HG03103 (cell line): ENCODE data around the gene CHST15.

ENCODE experiments used
- ATAC-seq: cut with Tn5 transposase; IDR thresholded peaks from one replicate; pipeline ENCODE4 v1.9.1; 2021; ENCODE audit warnings: low read depth; ENCODE audit not compliant: unreplicated experiment

Gene CHST15

DNA sequence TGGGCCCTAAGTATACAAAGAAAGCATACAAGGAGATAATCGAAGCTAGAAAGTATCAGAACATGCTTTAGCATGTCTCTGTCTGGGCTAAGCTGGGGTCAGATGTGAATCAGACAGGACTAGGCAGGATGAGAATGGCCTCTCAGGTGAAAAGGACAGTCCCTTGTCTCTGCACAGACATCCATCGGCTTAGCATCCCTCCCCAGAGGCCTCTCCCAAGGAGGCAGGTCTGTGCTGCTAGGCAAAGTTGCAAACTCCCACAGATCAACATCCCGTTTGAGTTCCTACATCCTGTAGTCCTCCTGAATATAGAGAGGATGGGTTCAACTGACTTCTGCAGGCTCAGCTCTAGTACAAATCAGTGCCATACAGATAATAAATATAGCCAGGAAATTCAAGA is 24.5 kb downstream of the CHST15 start:
- no peak for ATAC-seq

DNA sequence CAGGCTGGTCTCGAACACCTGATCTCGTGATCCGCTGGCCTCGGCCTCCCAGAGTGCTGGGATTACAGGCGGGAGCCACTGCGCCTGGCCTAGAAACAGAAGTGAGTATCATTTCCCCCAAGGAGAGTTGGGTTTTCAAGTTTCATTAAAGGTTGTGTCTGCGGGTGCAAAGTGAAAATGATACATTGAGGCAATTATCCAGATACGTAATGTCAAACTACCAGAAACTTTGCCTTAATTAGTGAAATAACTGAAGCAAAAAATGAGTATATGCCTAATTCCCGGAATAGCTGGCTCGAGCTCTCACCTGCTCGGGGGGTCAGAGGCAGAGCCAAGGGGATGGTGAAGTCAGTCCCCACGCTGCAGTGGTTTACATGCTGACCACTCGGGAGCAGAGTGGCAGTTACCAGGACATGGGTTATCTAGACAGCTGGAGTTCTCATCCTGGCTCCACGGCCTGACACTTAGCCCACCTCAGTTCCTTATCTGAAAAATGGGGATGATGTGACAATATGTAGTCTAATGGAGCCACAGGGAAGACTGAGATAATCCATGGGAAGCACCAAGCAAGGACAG is 25.5 kb downstream of the CHST15 start:
- no peak for ATAC-seq

DNA sequence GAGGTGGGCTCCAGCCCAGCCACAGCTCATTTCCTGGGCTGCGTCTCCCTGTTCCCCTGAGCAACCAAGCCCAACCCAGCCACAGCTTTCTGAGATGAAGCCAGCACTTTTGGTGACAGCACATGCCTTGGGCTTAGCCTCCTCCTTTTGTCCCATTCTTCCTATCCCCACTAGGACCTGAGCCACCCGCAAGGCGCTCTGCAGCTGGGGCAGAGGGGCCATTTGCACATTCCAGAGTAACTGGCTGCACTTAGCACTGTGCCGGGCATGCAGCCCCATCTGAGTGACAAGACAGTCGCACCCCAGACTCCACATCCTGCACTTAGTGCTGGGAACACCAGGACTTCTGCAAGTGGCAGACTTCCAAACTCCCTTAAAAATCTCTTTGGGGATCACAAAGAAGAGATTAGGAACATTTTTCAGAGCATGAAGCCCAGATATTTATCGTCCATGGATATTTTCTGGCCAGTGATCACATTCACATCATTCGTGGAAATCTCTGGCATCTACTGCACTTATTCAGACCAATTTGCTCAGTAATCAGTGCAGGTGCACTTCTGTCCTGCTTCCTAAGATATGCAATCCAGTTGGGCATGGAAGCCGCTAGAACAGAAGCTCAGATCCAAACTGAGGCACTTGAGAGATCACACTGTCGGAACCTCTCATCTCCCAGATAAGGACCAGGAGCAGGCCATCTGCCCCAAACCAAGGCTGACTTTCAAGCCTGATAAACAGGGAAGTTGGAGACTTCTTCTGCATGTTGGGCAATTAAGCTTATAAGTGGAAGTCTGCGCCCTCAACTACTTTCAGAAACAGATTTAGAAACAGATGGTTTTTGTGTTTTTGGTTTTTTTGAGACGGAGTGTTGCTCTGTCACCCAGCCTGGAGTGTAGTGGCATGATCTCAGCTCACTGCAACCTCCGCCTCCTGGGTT is 26.4 kb downstream of the CHST15 start:
- no peak for ATAC-seq

DNA sequence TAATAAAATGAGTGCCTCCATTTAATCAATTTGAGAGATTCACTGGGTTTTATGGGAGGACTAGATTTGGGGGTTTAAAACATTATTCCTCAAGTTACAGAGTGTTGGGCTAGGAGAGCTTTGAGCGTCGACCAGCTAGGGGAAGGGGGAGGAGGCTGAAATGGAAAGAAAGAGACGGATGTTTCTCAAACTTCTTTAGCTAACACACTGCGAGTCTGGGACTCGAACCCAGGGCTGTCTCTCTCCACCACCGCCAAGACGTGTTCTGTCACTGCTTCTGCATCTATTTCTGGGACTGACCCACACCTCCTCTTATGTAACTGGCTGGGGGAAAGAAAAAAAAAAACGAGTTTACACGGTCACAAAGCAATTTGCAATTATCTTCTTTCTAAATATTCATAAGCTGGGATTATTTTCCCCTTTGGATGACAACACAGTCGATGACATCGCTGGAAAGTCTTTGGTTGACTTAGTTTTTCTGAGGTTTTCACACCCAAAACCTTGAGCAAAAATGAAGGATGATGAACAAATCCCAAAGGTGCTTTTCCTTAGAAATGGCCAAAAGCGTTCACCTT is 27.2 kb downstream of the CHST15 start:
- no peak for ATAC-seq

DNA sequence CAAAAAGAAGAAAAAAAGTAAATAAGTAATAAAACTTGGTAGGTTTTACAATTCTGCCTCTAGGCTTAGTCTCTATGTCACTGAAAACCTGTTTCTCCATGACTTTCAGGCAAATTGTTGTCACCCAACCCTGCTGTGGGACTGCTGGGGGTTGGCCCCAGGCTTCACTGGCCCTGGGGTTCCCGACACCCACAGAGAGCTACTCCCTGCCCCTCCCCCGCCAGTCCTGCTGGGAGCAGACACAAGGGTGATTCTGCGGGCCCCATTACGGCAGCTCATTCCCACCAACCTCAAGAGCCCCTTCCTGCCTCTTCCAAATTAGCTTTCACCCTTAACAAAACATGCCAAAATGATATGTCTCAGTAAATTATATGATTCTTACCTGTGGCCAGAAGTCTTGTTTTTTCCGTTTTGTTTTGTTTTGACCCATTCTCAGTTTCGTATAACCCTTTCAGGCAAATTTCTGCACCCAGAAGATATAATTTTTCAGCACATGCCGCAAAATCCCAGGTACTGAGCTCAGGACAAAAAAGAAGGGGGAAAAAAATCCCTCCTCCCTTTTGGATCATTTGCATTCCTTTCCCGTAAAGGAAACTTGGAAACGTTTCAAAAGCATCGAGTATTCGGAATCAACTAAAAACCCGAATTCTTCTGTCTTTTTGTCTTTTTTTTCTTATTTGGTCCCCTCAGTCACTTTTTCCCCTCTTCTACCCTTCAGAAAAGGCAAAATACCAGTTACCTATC is 27.8 kb downstream of the CHST15 start:
- no peak for ATAC-seq

DNA sequence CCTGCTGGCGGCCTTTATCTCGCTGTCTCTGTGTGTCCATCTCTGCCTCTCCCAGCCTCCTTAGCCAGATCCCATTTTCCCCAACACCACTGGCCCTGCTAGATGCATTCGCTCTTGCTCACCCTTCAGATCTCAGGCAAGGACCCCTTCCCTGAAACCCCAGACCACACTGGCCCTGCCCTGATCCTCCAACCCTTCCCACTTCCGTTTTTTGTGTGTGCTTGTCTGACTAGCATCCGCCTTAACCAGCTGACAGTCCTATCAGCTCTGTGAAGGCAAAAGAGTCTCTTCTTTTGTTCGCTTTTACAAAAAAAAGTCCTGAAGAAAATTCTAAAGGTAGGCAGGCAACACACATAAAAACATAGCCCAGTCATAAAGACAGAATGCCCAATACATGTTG is 28.7 kb downstream of the CHST15 start:
- no peak for ATAC-seq

DNA sequence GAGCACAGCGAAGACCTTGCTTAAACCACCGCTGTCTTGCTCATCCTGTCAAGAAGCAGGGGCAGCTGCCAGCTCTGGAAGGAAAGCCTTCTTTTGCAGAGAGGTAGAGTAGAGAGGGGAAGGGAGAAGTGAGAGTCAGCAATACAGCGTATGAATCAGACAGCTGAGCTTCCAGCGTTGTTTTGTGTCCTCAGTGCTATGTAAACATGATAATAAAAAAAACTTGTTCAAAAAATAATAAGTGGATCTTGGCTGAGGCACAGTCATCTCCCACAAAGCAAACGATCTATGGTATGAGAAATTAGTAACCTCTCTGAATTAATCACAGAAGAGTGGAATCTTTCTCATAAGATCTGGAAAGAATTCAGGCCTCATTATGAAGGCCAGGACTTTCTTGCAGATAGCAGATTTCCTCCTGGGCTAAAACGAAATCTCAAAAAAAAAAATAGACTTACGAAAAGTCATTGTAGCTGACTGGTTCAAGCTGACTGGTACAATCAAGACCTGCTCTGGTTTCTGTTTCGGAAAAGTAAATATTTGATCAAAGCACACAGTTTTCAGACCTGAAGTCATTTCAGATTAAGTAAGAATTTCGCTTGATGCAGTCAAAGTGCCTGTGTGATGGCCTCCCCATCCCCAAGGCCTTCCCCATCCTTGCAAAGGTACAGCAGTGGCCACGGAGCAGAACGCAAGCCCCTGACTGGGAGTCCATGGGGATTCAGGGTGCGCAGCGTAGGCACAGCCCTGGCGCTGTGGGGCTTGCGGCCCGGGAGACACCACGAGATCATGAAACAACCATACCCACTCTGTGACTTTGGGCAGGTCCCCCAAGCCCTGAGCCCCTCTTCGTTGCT is 29.4 kb downstream of the CHST15 start:
- ATAC-seq = no peak

DNA sequence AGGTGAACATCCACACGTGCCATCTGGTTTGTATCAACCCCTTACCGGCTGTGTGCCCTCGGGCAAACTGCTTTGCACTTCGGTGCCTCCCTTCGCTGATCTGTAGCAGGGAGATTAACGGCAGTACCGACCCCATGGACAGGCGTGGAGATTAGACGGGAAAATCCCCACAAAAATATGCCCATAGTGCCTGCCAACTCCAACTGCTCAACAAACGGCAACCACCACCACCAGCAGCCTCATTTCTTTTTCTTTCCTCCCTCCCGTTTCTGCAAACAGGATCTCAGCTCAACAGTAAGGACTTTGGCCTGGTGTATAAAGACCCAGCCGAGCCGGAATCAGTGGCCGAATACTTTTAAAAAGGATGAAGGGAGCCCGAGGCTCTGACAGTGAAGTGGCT is 31.0 kb downstream of the CHST15 start:
- no peak for ATAC-seq

DNA sequence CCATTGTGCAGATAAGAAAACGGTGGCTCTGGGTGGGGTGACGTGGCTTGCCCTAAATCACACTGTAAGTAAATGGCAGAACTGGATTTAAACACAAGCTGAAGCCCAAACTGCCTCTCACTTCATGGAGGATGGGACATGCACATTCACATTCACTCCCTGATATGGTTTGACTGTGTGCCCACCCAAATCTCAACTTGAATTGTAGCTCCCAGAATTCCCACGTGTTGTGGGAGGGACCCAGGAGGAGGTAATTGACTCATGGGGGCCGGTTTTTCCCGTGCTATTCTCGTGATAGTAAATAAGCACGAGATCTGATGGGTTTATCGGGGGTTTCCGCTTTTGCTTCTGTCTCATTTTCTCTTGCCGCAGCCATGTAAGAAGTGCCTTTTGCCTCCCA is 32.4 kb downstream of the CHST15 start:
- ATAC-seq = no peak

DNA sequence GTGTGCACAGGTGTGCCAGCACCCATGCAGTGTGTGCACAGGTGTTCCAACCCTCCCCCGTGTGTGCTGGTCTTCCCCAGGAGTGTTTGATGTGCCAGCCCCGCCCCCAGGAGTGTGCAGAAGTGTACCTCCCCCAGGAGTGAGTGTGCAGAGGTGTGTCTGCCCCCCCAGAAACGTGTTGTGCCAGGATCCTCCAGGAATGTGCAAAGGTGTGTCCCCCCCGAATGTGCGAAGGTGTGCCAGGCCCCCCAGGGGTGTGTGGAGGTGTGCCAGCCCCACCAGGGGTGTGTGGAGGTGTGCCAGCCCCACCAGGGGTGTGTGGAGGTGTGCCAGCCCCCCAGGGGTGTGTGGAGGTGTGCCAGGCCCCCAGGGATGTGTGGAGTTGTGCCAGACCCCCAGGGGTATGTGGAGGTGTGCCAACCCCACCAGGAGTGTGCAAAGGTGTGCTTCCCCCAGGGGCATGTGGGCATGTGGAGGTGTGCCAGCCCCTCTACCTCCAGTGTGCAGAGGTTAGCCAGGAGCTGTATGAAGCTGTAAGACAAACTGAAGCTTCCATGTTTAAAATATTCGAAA is 33.2 kb downstream of the CHST15 start:
- ATAC-seq = no peak

DNA sequence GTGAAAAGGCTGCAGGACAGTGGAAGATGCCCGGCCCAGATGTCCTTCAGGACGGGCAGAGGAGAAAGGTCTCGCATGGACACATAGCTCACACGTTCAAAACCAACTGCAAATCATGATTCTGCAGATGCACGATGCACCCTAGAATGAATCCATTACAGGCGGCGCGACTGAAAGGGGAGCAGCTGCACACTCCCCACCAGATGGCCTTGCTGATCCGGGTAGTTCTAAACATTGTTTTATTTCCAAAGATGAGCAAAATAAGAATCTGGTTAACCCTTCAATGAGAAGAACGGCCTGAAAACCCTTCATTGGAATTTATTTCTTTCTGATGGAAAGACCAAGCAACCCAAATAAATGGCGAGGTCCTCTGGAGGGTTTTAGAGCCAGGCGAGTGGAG is 33.8 kb downstream of the CHST15 start:
- ATAC-seq = no peak

DNA sequence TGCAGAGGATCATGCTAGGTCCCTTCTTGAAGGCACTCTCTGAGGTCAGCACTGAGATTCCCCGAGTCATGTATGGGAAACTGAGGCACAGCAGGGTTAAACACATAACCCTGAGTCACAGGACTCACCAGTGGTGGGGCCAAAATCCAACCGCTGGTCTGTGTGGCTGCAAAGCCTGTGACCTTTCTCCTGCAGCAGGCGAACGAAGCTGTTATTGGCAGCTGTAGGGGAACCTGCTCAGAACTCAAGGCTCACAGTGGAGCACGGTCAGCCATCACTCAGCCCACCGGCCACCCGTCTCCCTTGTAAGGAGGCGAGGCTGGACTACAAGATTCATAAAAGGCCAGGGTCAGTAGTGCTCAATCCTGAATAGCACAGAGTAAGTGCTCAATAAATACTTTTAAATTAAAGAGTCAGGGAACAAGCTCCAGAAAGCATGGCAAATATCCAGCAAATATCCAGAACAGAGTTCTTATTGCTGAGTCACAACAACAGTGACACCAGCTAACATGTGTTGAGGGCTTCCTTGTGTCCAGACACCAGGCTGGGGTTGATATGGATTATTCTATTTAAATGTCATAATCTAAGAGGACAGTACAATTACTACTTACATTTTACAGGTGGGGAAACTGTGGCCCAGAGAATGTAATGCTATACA is 34.9 kb downstream of the CHST15 start:
- ATAC-seq = no peak

DNA sequence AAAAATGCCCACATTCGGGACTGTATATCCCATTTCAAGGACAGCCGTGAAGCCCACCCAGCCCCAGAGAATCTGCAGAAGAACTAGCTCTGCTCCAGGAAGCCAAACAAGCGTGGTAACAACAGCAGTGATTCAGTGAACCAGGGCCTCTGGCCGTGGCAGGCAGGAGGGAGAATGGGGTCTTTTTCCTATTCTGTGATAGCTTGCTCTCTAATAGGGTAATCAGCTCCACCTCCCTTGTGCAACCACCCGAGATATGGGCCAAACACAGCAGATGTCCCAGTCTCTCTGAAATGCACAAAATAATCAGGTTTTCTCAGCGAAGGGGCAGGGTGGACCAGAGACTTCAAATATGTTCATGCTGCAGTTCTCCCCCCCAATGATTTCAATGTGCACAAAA is 35.8 kb downstream of the CHST15 start:
- no peak for ATAC-seq

DNA sequence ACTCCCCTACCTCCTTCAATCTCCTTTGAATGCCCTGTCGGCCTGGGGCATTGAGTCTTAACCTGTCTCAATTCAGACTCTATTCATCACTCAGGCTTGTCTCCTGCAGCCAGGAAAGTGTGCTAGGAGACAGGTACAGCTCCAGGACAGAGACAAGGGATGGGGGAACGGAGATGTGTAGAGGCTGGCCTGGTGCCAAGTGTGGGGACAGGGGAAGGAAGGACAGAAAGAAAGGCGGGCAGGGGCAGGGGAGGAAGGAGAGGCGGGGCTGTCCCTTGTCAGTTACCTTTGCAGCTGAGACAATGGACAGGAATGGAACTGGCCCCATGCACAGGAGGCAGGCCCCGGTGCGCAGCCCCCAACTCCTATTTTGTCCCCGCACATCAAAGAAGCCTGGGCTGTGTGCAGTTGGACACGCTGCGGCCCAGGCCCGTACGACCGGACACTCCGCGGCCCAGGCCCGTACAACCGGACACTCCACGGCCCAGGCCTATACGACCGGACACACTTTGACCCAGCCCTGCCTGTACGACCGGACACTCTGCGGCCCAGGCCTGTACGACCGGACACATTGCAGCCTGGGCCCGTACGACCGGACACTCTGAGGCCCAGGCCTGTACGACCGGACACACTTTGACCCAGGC is 36.9 kb downstream of the CHST15 start:
- ATAC-seq = no peak

DNA sequence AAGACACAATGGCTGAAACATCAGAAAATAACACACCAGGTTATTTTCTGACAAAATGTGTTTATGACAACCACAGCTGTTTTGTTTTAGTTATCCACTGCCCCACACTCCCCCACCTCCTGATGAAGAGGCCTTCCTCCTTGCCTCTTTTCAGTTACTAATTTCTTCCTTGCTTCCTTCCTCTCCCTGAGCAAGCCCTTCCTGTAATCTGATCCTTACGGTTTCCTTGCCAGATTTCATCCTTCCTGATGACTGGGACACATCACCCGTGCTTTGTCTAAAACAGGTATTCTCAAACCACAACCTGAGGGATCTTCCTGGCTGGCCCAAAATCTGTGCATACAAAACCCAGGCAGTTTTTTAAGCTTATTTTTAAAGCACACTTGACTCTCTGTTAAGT is 39.4 kb downstream of the CHST15 start:
- no peak for ATAC-seq

DNA sequence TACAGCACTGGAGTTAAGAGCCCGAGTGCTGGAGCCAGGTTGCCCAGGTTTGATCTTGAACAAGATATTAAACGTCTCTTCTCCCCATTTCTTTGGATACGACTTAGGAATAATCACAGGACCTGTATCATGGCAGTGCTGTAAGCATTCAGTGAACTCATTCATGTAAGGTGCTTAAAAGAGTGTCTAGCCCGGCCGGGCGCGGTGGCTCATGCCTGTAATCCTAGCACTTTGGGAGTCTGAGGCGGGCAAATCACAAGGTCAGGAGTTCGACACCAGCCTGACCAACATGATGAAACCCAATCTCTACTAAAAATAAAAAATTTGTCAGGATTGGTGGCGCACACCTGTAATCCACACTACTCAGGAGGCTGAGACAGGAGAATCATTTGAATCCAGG is 40.8 kb downstream of the CHST15 start:
- ATAC-seq = no peak

DNA sequence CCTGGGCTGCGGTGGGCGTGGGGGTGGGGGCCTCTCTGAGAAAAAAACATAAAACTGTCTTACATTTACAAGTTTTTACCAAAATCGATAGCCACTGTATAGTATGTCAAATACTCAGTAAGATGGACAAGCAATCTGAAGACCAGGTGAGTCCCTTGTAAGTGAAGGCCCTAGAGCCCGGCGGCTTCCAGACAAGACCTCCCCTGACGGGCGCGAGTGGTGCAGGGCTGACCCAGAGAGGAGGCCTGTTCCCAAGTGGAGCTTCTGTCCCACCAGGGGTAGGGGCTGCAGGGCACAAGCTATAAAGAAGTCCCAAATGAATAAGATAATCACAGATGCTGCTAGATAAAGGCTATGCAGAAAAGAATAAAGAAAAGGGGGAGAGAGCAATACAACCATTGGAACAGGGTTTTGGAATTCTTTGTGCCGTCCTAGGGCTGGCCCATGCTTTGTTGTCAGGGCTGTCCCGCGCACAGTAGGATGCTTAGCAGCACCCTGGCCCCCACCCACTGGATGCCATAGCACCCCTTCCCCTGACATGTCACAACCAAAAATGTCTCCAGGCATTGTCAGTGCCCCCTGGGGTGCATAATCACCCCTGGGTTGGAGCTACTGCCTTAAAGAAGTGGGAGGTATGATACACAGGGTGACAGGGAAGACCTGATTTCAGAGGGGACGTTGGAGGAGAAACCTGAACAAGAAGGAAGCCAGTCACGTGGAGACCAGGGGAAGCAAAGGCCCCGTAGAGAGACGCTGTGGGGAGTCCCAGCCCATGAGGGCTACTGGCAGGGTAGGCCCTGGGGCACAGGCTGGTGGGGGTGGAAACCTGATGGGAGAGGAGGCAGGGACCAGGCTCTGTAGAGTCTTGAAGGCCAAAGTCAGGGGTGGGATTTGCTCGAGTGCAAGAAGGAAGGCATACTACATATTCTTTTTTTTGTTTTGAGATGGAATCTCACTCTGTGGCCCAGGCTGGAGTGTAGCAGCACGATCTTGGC is 43.1 kb downstream of the CHST15 start:
- ATAC-seq = no peak

DNA sequence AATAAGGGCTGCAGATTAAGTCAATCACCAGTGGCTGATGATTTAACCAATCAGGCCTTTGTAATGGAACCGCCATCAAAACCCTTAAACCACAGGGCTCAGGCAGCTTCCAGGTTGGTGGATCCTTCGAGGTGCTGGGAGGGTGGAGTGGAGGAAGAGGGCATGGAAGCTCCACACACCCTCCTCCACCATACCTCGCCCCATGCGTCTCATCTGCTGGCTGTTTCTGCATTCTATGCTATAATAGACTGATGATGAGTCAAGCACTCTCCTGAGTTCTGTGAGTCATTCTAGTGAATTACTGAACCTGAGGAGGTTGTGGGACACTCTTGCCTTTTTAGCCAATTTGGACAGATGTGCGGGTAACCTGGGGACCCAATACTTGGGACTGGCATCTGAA is 43.9 kb downstream of the CHST15 start:
- ATAC-seq = no peak
